Measurements from ENCODE around the gene ARHGAP42. TPM values are rescaled to one million over a fixed set of nuclear protein-coding genes. Genes with fewer than 3 reads are reported as not detected.
A peak's percentile ranks its signal among the peaks of the same experiment; 100 is the strongest.

The ARHGAP42 gene
- total RNA-seq, 1 experiment from 2014 or later = 39.1 TPM

GRCh38 chr11:100769617-100770016, 82.5 kb downstream of the ARHGAP42 start:
- Histone ChIP-seq H2BK12ac (ENCODE audit: insufficient read length, low read depth, low read length) (no peak overlapping the region), H4K91ac (ENCODE audit: insufficient read length, low read depth, low read length) (no peak overlapping the region), H3K4me1 (ENCODE audit: insufficient read depth, low read length) (peaks cover 2% of the 10 kb centered on the region; the same call in 1 of the 2 replicates), H3K79me1 (ENCODE audit: insufficient read depth, low read depth, low read length, poor library complexity, severe bottlenecking) (peaks cover 4% of the 10 kb centered on the region), H3T11ph (ENCODE audit: low read length) (no peak overlapping the region), H3K27ac (ENCODE audit: insufficient read length, low read depth, low read length) (no peak overlapping the region), H2BK5ac (ENCODE audit: insufficient read length, low read length) (no peak overlapping the region), H3K4me2 (ENCODE audit: insufficient read depth, insufficient read length, low read length) (no peak overlapping the region), H3K9me3 (ENCODE audit: control insufficient read depth, low read depth, low read length) (no peaks in the 10 kb centered on the region), H2AFZ (ENCODE audit: low read length) (no peak overlapping the region), H3K56ac (ENCODE audit: insufficient read length, low read depth, low read length) (no peak overlapping the region), H4K8ac (replicated peaks; ENCODE audit: insufficient read length, low read depth, low read length) (no peak overlapping the region), H4K5ac (ENCODE audit: insufficient read length, low read depth, low read length) (no peak overlapping the region), H3K79me2 (ENCODE audit: insufficient read depth, low read length) (no peaks in the 10 kb centered on the region; the same call in 1 of the 2 replicates), H3K23ac (ENCODE audit: insufficient read length, low read depth, low read length) (no peak overlapping the region), H4K20me1 (ENCODE audit: control insufficient read depth, insufficient read depth, insufficient read length) (no peaks in the 10 kb centered on the region), H2BK15ac (ENCODE audit: low read depth, low read length) (no peak overlapping the region), H3K23me2 (ENCODE audit: insufficient read length, low read depth, low read length, poor library complexity, severe bottlenecking) (no peaks in the 10 kb centered on the region), H2BK20ac (ENCODE audit: low read depth, low read length, poor library complexity, severe bottlenecking) (no peak overlapping the region), H3K27me3 (ENCODE audit: insufficient read depth, low read length) (no peaks in the 10 kb centered on the region), H3K9ac (ENCODE audit: extremely low read depth, insufficient read length, low read length) (no peak overlapping the region), H3K4ac (ENCODE audit: low read depth, low read length) (no peak overlapping the region), H2BK120ac (ENCODE audit: low read depth, low read length, poor library complexity, severe bottlenecking) (no peak overlapping the region), H3K14ac (ENCODE audit: insufficient read depth, low read length) (no peak overlapping the region), H2AK5ac (ENCODE audit: insufficient read length, low read length) (no peak overlapping the region), H3K18ac (ENCODE audit: insufficient read length, low read depth, low read length) (no peak overlapping the region)
- peak; percentile 9; the same call in 2 of the 3 replicates for TF ChIP-seq CTCF (conservative IDR thresholded peaks at IDR 0.05)
- H3K9me3 Mint-ChIP-seq = no peaks in the 10 kb centered on the region
- peaks cover 20 to 41% of the 10 kb centered on the region in 2 experiments for H3K4me1 Mint-ChIP-seq
- DNase-seq = no peak
- peak overlapping the region in 1 of 3 experiments; percentile 49; a peak in 1 of 7 replicates for H3K27ac Mint-ChIP-seq
- H3K4me3 Mint-ChIP-seq = no peak overlapping the region; a peak in 1 of 5 replicates
- H3K27me3 Mint-ChIP-seq (ENCODE audit: low read depth) = no peaks in the 10 kb centered on the region
- WGBS (ENCODE audit: extremely low coverage, insufficient read length, low lambda C conversion rate) = no CpG with 5 or more reads among the region's 3 CpGs
- peaks cover 0 to 11% (median 3%) of the 10 kb centered on the region in 3 experiments; a peak in 4 of 7 replicates for H3K36me3 Mint-ChIP-seq (ENCODE audit: insufficient read depth in 1 of 3, low read depth in 3 of 3)

Measured in H9 (cell line).